ENCODE measurements around the gene RASSF1. TPM values are rescaled to one million over a fixed set of nuclear protein-coding genes. Genes with fewer than 3 reads are reported as not detected.

Gene RASSF1
- total RNA-seq, 1 experiment from 2014 or later, result 17.4 TPM

DNA sequence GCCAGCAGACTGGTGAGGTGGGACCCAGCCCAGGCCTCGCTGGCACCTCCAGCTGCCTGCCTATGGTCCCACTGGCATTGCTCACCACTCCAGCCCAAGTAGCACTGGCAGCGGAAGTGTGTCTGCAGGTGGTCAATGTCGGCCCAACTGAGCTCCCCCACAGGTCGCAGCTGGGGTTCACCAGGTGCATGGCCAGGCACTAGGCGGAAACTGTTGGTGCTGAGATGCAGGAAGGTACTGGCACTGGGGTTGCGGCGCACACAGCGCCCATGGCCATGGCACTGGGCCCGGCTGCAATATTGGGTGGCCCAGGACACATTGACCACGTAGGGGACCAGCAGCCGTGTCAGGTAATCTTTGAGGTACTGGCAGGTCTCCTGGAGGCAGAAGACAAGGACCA, 22.5 kb downstream of the RASSF1 start:
- H3K27me3 ChIP-seq (ENCODE audit: control insufficient read depth, insufficient read depth, low read length), result no peaks in the 10 kb centered on the region
- intact Hi-C loops (cut with micrococcal nuclease; ENCODE audit: unreplicated experiment), result no loop called here
- in situ Hi-C loops (cut with HindIII; ENCODE audit: low pct_unique_long_range_greater_than_20kb, low sequenced_read_pairs), result no loop called here
- H3K4me3 ChIP-seq (ENCODE audit: low read depth in 2 of 2, low read length in 2 of 2), result no peak overlapping the region
- no peaks in the 10 kb centered on the region; the same call in 1 of the 2 replicates for H3K36me3 ChIP-seq (ENCODE audit: control insufficient read depth, insufficient read depth, low read length)
- no TSS peak for BruUV-seq (replicated peaks)
- no peak for TF ChIP-seq POLR2AphosphoS5 (IDR thresholded peaks at IDR 0.05; ENCODE audit: low read depth, low read length)
- no peak for ATAC-seq
- ChIA-PET POLR2A (no interaction called here), CTCF (no interaction called here)
- no peaks in the 10 kb centered on the region for H3K9me3 ChIP-seq (ENCODE audit: control insufficient read depth, insufficient read depth, low read depth, low read length)
- no peak overlapping the region for H3K27ac ChIP-seq (ENCODE audit: low read length)
- DNase-seq (ENCODE audit: low read depth, low spot score), result no peak
- H3K4me1 ChIP-seq (ENCODE audit: control insufficient read depth, insufficient read depth, low read length), result peaks cover 18% of the 10 kb centered on the region

DNA sequence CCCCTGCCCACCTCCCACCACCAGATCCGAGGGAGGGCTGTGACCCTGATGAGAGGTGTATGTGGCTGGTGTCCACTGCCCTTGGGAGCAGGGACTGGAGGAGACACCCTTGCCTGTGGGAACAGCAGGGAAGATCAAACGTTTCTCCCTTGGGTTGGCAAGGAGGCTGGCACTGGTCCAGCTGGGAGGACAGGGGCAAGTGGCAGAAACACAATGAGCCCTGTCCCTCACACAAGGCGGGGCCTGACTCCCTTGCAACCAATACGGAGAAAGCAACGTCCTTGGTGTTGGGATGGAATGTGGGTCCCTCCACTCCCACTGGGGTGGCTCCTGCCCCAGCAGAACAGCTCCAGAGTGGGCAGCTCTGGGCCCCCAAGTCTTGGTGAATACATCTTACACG, 23.3 kb downstream of the RASSF1 start:
- BruUV-seq (replicated peaks), result no TSS peak
- in situ Hi-C loops (cut with HindIII; ENCODE audit: low pct_unique_long_range_greater_than_20kb, low sequenced_read_pairs), result no loop called here
- Histone ChIP-seq H3K9me3 (ENCODE audit: control insufficient read depth, insufficient read depth, low read depth, low read length) (no peaks in the 10 kb centered on the region), H3K27me3 (ENCODE audit: control insufficient read depth, insufficient read depth, low read length) (no peaks in the 10 kb centered on the region), H3K27ac (ENCODE audit: low read length) (no peak overlapping the region), H3K4me3 (ENCODE audit: low read depth in 2 of 2, low read length in 2 of 2) (no peak overlapping the region), H3K4me1 (ENCODE audit: control insufficient read depth, insufficient read depth, low read length) (peaks cover 9% of the 10 kb centered on the region), H3K36me3 (ENCODE audit: control insufficient read depth, insufficient read depth, low read length) (no peaks in the 10 kb centered on the region; the same call in 1 of the 2 replicates)
- no peak for DNase-seq (ENCODE audit: low read depth, low spot score)
- ChIA-PET CTCF (no interaction called here), POLR2A (no interaction called here)
- intact Hi-C loops (cut with micrococcal nuclease; ENCODE audit: unreplicated experiment), result no loop called here
- TF ChIP-seq POLR2AphosphoS5 (IDR thresholded peaks at IDR 0.05; ENCODE audit: low read depth, low read length), result no peak
- TF ChIP-seq, protein P1, sequence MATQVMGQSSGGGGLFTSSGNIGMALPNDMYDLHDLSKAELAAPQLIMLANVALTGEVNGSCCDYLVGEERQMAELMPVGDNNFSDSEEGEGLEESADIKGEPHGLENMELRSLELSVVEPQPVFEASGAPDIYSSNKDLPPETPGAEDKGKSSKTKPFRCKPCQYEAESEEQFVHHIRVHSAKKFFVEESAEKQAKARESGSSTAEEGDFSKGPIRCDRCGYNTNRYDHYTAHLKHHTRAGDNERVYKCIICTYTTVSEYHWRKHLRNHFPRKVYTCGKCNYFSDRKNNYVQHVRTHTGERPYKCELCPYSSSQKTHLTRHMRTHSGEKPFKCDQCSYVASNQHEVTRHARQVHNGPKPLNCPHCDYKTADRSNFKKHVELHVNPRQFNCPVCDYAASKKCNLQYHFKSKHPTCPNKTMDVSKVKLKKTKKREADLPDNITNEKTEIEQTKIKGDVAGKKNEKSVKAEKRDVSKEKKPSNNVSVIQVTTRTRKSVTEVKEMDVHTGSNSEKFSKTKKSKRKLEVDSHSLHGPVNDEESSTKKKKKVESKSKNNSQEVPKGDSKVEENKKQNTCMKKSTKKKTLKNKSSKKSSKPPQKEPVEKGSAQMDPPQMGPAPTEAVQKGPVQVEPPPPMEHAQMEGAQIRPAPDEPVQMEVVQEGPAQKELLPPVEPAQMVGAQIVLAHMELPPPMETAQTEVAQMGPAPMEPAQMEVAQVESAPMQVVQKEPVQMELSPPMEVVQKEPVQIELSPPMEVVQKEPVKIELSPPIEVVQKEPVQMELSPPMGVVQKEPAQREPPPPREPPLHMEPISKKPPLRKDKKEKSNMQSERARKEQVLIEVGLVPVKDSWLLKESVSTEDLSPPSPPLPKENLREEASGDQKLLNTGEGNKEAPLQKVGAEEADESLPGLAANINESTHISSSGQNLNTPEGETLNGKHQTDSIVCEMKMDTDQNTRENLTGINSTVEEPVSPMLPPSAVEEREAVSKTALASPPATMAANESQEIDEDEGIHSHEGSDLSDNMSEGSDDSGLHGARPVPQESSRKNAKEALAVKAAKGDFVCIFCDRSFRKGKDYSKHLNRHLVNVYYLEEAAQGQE (IDR thresholded peaks at IDR 0.05; ENCODE audit: insufficient read depth in 1 of 2, low read depth in 2 of 2, low read length in 1 of 2), result no peak
- no peak for TF ChIP-seq SIN3A (IDR thresholded peaks at IDR 0.05; ENCODE audit: borderline replicate concordance, insufficient read depth, low read depth, low read length)
- TF ChIP-seq TCF7L2 (IDR thresholded peaks at IDR 0.05; ENCODE audit: low read depth, low read length), result no peak
- TF ChIP-seq, protein P2, sequence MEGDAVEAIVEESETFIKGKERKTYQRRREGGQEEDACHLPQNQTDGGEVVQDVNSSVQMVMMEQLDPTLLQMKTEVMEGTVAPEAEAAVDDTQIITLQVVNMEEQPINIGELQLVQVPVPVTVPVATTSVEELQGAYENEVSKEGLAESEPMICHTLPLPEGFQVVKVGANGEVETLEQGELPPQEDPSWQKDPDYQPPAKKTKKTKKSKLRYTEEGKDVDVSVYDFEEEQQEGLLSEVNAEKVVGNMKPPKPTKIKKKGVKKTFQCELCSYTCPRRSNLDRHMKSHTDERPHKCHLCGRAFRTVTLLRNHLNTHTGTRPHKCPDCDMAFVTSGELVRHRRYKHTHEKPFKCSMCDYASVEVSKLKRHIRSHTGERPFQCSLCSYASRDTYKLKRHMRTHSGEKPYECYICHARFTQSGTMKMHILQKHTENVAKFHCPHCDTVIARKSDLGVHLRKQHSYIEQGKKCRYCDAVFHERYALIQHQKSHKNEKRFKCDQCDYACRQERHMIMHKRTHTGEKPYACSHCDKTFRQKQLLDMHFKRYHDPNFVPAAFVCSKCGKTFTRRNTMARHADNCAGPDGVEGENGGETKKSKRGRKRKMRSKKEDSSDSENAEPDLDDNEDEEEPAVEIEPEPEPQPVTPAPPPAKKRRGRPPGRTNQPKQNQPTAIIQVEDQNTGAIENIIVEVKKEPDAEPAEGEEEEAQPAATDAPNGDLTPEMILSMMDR (IDR thresholded peaks at IDR 0.05), result no peak
- no peak for ATAC-seq

DNA sequence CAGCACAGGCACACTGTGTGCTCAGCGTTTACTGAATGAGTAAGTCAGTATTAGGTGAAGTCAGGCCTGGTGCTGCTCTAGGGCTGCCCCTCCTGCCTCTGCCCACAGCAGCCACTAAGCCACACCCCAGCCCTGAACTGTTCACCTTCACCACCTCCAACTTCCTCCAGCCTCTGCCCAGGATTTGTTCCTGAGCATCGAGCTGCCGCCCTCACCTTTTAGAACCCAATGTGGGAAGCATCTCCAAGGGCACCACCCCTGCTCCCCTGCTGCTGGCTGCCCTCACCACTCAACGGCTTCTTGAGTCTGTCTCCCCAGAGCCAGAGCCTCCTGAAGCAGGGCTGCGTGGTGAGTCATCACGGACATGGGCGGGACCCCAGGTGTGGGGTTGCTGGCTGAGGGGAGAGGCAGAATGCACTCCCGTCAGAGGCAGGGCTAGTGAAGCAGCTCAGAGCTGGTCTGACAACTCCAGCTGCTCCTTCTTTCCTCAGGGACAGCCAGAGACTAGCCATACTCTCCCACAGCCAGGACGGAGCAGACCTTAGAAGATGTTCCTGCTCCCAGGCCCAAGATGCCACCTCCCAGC, 23.9 kb downstream of the RASSF1 start:
- in situ Hi-C loops (cut with HindIII; ENCODE audit: low pct_unique_long_range_greater_than_20kb, low sequenced_read_pairs), result no loop called here

More for the DNA sequence above, 23.9 kb downstream of the RASSF1 start:
- no TSS peak for BruUV-seq (replicated peaks)
- intact Hi-C loops (cut with micrococcal nuclease; ENCODE audit: unreplicated experiment), result no loop called here
- Histone ChIP-seq H3K27me3 (ENCODE audit: control insufficient read depth, insufficient read depth, low read length) (no peaks in the 10 kb centered on the region), H3K27ac (ENCODE audit: low read length) (no peak overlapping the region), H3K4me3 (ENCODE audit: low read depth in 2 of 2, low read length in 2 of 2) (no peak overlapping the region), H3K9me3 (ENCODE audit: control insufficient read depth, insufficient read depth, low read depth, low read length) (no peaks in the 10 kb centered on the region), H3K36me3 (ENCODE audit: control insufficient read depth, insufficient read depth, low read length) (no peaks in the 10 kb centered on the region; the same call in 1 of the 2 replicates), H3K4me1 (ENCODE audit: control insufficient read depth, insufficient read depth, low read length) (peaks cover 6% of the 10 kb centered on the region; the same call in 1 of the 2 replicates)
- no peak for TF ChIP-seq SIN3A (IDR thresholded peaks at IDR 0.05; ENCODE audit: borderline replicate concordance, insufficient read depth, low read depth, low read length)
- TF ChIP-seq, protein P2 (IDR thresholded peaks at IDR 0.05), result no peak
- no peak for TF ChIP-seq POLR2AphosphoS5 (IDR thresholded peaks at IDR 0.05; ENCODE audit: low read depth, low read length)
- no peak for TF ChIP-seq TCF7L2 (IDR thresholded peaks at IDR 0.05; ENCODE audit: low read depth, low read length)
- TF ChIP-seq, protein P1 (IDR thresholded peaks at IDR 0.05; ENCODE audit: insufficient read depth in 1 of 2, low read depth in 2 of 2, low read length in 1 of 2), result no peak
- ATAC-seq, result no peak
- ChIA-PET POLR2A (no interaction called here), CTCF (no interaction called here)
- no peak for DNase-seq (ENCODE audit: low read depth, low spot score)

Data from Panc1 (cell line).